Right atrium auricular region (tissue), 2 donors: ENCODE measurements around the gene CHAC1. TPM values are rescaled to one million over a fixed set of nuclear protein-coding genes. Genes with fewer than 3 reads are reported as not detected.

Experiments
- DNase-seq: peaks from one replicate; pipeline ENCODE4 v3.0.0-alpha.2; 2019; ENCODE audit warnings: low spot score
- H3K27ac ChIP-seq, 2 donors: fragments of 200-600 bp; sonication (generic); 1 replicate in 1 of 2; 2 replicates in 1 of 2; pipeline ENCODE4 v1.5.1; 2016 to 2019
- H3K27me3 ChIP-seq, 2 donors: fragments of 200-600 bp; sonication (generic); one replicate each; pipeline versions ENCODE4 v1.5.1 to v1.6.0; 2017 to 2019
- H3K36me3 ChIP-seq: fragments of 200-600 bp; sonication (generic); one replicate; pipeline ENCODE4 v1.5.1; 2016
- H3K4me1 ChIP-seq, 2 donors: fragments of 200-600 bp; sonication (generic); one replicate each; pipeline versions ENCODE4 v1.5.1 to v1.6.0; 2017 to 2019
- H3K4me3 ChIP-seq, 2 donors: fragments of 200-600 bp; sonication (generic); 1 replicate in 1 of 2; 2 replicates in 1 of 2; pipeline ENCODE4 v1.5.1; 2017 to 2019; ENCODE audit warnings: mild to moderate bottlenecking in 1 of 2, moderate library complexity in 1 of 2
- H3K9me3 ChIP-seq, 2 donors: fragments of 200-600 bp; sonication (generic); one replicate each; pipeline ENCODE4 v1.5.1; 2019
- total RNA-seq, 2 donors: library from RNA; depleted of rRNA; stranded (reverse); fragments of >200 nt; gene quantifications; one replicate each; pipeline ENCODE4 v1.1.0, GENCODE V29; 2016
- TF ChIP-seq, protein P1 (sequence below), 2 donors: fragments of 200-600 bp; sonication (generic); IDR thresholded peaks; one replicate each; pipeline ENCODE4 v1.5.1; 2019; ENCODE audit warnings: antibody characterized with exemption in 2 of 2

CHAC1 gene
- total RNA-seq, 2 donors from 2014 or later, result 11.9 to 36.1 TPM

DNA sequence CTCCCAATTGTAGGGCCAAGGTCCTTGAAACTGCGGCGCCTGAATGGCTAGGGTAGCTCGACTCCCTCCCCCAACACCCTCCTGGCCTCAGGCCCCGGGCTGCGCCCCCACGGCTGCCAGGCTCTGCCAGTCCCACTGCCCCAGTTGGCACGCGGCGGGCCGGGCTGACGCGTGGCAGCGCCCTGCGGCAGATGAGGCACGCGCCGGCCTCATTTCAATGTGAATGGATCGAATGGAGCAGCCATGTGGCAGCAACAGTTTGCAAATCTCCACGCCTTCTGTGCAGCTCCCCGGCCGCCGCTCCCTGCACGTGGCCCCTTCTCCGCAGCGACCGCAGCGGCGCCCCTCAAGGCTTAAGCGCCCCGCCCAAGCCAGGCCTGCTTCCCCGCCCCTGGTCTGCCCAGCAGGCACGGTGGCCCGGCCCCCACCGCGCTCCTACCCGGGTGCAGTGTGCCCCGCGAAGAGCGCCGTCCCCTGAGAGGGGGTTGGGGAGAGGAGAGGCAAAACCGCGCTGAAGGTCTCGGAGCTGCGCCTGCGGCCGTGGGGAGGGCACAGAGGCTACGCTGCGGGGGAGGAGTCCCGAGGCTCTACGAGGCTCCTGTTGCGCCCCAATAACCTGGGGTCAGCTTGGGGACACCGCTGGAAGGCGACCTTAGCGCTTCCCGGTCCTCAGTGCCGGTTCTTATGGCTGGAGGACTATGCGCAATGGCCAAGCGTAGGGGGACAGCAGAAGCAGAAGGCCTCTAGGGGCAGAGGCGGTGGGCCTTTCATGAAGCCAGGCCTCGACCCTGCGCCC is 27.2 kb upstream of the CHAC1 start:
- Histone ChIP-seq H3K27me3 (peaks cover 13 to 18% of the 10 kb centered on the region in 2 donors), H3K36me3 (no peaks in the 10 kb centered on the region), H3K9me3 (no peaks in the 10 kb centered on the region), H3K27ac (no peak overlapping the region), H3K4me3 (peak overlapping the region in 1 of 2 donors; percentile 34), H3K4me1 (peaks cover 0 to 57% of the 10 kb centered on the region in 2 donors)
- TF ChIP-seq, protein P1, sequence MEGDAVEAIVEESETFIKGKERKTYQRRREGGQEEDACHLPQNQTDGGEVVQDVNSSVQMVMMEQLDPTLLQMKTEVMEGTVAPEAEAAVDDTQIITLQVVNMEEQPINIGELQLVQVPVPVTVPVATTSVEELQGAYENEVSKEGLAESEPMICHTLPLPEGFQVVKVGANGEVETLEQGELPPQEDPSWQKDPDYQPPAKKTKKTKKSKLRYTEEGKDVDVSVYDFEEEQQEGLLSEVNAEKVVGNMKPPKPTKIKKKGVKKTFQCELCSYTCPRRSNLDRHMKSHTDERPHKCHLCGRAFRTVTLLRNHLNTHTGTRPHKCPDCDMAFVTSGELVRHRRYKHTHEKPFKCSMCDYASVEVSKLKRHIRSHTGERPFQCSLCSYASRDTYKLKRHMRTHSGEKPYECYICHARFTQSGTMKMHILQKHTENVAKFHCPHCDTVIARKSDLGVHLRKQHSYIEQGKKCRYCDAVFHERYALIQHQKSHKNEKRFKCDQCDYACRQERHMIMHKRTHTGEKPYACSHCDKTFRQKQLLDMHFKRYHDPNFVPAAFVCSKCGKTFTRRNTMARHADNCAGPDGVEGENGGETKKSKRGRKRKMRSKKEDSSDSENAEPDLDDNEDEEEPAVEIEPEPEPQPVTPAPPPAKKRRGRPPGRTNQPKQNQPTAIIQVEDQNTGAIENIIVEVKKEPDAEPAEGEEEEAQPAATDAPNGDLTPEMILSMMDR (IDR thresholded peaks at IDR 0.05), result no peak
- DNase-seq, result no peak

DNA sequence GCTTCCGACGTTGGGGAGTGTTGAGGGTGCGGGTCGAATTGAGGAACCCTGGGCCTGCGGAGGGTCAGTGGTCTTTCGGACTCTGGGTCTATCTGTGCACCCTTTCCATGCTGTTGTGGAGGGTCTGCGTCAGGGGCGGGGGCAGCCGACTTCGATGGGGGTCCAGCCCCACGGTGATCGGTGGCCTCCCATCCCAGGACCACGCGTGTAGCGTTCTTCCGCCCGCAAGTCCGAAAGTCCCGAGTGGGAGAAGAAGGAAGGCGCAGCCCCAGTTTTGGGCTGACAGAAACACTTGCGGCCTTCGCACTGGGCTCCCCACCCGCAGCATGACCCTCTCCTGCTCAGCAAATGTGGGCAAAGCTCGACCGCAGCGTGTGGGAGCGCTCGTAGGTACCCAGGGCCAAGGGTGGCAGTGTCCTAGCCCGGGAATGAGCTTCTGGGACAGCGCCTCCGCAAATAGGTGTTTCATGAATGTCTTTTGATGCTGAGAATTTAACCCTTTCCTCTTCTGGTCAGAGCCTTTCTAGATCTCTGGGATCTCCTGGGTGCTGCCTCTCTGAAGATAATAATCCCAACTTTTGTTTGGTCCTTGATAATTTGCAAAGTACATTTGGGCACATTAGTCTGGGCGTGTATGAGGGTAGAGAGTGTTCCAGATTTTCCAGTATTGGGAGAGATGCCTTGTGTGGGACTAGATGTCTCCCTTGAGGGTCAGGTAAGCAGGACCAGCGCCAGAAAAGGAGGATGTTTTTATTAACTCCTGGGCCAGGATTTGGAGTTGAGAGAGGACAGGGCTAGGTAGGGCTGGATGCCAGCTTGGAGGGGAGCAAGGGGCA is 26.4 kb upstream of the CHAC1 start:
- TF ChIP-seq, protein P1 (IDR thresholded peaks at IDR 0.05), result no peak
- Histone ChIP-seq H3K4me3 (peak overlapping the region in 1 of 2 donors; percentile 64), H3K9me3 (no peaks in the 10 kb centered on the region), H3K27me3 (peaks cover 13 to 18% of the 10 kb centered on the region in 2 donors), H3K27ac (no peak overlapping the region), H3K4me1 (peaks cover 0 to 66% of the 10 kb centered on the region in 2 donors), H3K36me3 (no peaks in the 10 kb centered on the region)
- no peak for DNase-seq

DNA sequence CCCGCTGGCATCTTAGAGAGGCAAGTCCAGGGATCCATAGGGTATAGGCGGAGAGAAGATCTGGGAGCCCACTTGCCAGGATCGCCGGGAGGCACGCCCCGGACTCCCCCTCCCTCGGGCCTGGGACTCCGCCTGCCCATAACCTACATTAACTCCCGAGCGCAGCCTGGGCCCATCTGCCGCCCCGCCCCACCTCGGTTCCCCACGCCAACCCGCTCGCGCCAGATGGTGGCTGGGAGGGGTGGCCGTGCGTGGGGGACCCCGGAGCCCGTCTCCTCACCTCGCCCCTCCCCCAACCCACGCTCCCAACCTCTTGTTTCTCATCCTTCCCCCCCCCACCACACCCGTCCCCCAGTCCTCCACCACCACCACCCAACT is 25.8 kb upstream of the CHAC1 start:
- H3K9me3 ChIP-seq, result no peaks in the 10 kb centered on the region
- H3K27ac ChIP-seq, result no peak overlapping the region
- no peak for DNase-seq
- TF ChIP-seq, protein P1 (IDR thresholded peaks at IDR 0.05), result no peak
- H3K4me1 ChIP-seq, result peaks cover 0 to 67% of the 10 kb centered on the region in 2 donors
- H3K4me3 ChIP-seq, result peak overlapping the region in 1 of 2 donors; percentile 64
- no peaks in the 10 kb centered on the region for H3K36me3 ChIP-seq
- H3K27me3 ChIP-seq, result peaks cover 13 to 18% of the 10 kb centered on the region in 2 donors

DNA sequence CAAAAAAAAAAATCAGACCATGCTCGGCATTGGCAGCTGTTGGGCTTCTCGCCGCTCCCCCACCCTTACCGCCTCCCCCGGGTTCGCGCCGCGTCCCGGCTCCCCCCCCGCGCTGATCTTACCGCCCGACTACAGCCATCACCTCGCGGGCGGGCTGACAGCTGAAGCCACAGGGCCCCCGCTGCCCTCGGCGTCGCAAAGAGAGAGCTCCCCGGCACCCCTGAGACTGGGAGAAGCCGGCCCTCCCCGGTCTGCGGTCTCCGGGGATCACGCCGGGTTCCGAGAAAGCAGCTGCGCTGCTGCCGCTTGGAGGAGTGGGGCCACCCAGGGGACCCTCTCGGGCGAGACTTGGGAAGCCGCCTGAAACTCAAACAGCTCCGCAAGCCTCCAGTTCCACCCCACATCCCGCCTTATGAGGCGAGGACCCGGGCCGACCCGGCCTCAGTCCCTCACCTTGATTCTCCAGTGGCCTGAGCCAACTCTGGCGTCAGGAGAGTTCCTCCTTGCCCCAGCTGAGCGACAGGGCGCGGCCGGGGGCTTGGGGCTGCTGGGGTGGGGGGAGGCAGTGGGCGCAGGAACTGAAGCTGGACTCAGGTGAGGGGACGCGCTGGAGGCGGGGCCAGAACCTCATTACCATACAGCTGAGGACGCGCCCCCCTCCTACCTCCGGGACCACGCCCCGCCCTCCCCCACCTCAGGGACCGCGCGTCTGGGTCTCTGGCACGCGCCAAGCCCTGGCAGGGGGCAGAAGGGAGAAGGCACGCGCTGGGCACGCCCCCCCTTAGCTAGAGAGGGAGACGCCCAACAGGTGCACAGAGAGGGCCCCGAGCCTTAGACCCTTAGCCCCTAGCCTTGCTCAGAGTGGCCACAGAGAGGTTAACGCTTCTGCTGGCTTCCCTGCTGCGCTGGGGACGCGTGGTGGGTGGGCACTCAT is 25.1 kb upstream of the CHAC1 start:
- Histone ChIP-seq H3K4me1 (peaks cover 0 to 72% of the 10 kb centered on the region in 2 donors), H3K36me3 (no peaks in the 10 kb centered on the region), H3K9me3 (no peaks in the 10 kb centered on the region), H3K27ac (peak overlapping the region in 1 of 2 donors; percentile 62), H3K4me3 (peak overlapping the region; percentile 47 to 64), H3K27me3 (peaks cover 13 to 18% of the 10 kb centered on the region in 2 donors)
- TF ChIP-seq, protein P1 (IDR thresholded peaks at IDR 0.05), result no peak
- no peak for DNase-seq
